ENCODE data around the gene SNRPD3. TPM values are rescaled to one million over a fixed set of nuclear protein-coding genes. Genes with fewer than 3 reads are reported as not detected.
A peak's percentile ranks its signal among the peaks of the same experiment; 100 is the strongest.

SNRPD3 gene
- total RNA-seq, 4 donors from 2014 or later: 107 to 176 (median 152) TPM

DNA sequence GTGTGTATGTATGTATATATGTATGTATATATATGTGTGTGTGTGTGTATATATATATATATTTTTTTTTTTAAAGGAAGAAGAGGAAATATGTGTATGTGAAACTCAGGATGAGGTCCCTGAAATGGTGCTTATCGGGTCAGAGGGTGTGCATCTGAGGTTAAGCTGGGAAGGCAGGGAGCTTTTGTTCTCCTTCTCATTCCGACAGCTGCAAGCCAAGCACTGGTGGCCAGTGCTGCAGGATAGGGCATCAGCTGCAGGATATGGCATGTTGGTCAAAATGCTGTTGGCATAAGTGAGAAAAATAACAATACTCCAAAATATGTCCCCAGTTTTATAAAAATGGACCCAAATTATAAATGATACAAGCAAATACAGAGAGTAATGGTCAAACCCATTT, 7.4 kb downstream of the SNRPD3 start:
- TF ChIP-seq POLR2A (IDR thresholded peaks at IDR 0.05): no peak
- TF ChIP-seq, protein P1, sequence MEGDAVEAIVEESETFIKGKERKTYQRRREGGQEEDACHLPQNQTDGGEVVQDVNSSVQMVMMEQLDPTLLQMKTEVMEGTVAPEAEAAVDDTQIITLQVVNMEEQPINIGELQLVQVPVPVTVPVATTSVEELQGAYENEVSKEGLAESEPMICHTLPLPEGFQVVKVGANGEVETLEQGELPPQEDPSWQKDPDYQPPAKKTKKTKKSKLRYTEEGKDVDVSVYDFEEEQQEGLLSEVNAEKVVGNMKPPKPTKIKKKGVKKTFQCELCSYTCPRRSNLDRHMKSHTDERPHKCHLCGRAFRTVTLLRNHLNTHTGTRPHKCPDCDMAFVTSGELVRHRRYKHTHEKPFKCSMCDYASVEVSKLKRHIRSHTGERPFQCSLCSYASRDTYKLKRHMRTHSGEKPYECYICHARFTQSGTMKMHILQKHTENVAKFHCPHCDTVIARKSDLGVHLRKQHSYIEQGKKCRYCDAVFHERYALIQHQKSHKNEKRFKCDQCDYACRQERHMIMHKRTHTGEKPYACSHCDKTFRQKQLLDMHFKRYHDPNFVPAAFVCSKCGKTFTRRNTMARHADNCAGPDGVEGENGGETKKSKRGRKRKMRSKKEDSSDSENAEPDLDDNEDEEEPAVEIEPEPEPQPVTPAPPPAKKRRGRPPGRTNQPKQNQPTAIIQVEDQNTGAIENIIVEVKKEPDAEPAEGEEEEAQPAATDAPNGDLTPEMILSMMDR (IDR thresholded peaks at IDR 0.05): no peak
- H3K27ac ChIP-seq: no peak overlapping the region
- intact Hi-C loops (cut with DNase I): no loop called here
- DNase-seq: no peak
- H3K27me3 ChIP-seq: no peaks in the 10 kb centered on the region
- WGBS, 2 donors: 82 to 86% methylated on average over 2 of the region's 2 CpGs
- peaks cover 0 to 90% (median 16%) of the 10 kb centered on the region in 3 donors for H3K36me3 ChIP-seq
- no peak overlapping the region for H3K4me3 ChIP-seq
- H3K4me1 ChIP-seq: peaks cover 0 to 64% (median 13%) of the 10 kb centered on the region in 3 donors
- no peaks in the 10 kb centered on the region for H3K9me3 ChIP-seq

DNA sequence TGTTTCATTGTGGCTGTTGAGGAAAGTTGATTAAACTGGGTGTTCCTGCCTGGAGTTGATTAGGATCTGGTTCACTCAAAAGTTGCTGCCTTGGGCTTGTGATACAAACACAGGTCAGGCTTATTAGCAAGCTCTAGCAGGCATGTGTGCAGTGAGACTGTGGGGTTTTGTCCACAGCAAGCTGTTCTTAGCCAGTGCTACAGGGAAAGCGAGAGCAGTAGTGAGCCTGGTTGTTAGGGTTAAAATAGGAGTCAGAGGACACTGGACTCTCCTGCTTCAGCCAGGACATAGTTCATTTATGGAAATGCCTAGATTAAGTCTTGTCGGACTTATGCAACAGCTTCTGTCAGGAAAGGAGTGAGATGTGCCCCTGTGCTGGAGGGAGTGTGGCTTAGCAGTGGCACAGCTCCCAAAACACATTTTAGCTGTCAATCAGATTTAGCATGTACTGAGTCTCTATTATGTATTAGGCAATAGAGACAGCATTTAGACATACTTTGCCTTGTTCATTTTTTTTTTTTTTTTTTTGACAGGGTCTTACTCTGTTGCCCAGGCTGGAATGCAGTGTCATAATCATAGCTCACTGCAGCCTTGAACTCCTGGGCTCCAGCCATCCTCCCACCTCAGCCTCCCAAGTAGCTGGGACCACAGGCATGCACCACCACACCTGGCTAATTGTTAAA, 8.7 kb downstream of the SNRPD3 start:
- WGBS, 2 donors: 44 to 58% methylated on average over 2 of the region's 2 CpGs
- Histone ChIP-seq H3K27me3 (no peaks in the 10 kb centered on the region), H3K9me3 (no peaks in the 10 kb centered on the region), H3K36me3 (peaks cover 2 to 90% (median 24%) of the 10 kb centered on the region in 3 donors), H3K4me1 (peaks cover 0 to 52% (median 13%) of the 10 kb centered on the region in 3 donors), H3K27ac (peak overlapping the region in 3 of 4 donors; percentile 45 to 63 (median 47)), H3K4me3 (no peak overlapping the region)
- TF ChIP-seq, protein P1 (IDR thresholded peaks at IDR 0.05): no peak
- no peak for TF ChIP-seq POLR2A (IDR thresholded peaks at IDR 0.05)
- intact Hi-C loops (cut with DNase I): no loop called here
- DNase-seq: no peak

DNA sequence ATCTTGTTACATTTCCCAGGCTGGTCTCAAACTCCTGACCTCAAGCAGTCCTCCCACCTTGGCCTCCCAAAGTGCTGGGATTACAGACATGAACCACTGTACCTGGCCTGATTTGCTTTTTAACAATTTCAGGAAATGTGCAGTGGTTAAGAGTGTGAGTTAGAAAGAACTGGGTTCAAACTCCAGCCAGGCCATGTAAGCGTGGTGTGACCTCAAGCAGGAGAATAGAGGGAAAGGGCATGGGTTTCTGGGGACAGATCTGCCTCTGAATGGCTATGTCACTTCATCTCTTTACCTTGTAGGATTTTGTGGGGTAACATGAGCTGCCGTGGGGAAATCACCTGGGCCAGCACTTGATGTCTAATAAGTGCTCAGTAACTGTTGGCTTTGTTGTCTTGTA, 9.3 kb downstream of the SNRPD3 start:
- Histone ChIP-seq H3K9me3 (no peaks in the 10 kb centered on the region), H3K27ac (peak overlapping the region in 1 of 4 donors; percentile 18), H3K4me3 (no peak overlapping the region), H3K4me1 (peaks cover 0 to 50% (median 13%) of the 10 kb centered on the region in 3 donors), H3K27me3 (no peaks in the 10 kb centered on the region), H3K36me3 (peaks cover 6 to 90% (median 27%) of the 10 kb centered on the region in 3 donors)
- no peak for TF ChIP-seq POLR2A (IDR thresholded peaks at IDR 0.05)
- TF ChIP-seq, protein P1 (IDR thresholded peaks at IDR 0.05): no peak
- no peak for DNase-seq
- WGBS, 2 donors: 80 to 92% methylated on average over 2 of the region's 2 CpGs
- intact Hi-C loops (cut with DNase I): no loop called here

DNA sequence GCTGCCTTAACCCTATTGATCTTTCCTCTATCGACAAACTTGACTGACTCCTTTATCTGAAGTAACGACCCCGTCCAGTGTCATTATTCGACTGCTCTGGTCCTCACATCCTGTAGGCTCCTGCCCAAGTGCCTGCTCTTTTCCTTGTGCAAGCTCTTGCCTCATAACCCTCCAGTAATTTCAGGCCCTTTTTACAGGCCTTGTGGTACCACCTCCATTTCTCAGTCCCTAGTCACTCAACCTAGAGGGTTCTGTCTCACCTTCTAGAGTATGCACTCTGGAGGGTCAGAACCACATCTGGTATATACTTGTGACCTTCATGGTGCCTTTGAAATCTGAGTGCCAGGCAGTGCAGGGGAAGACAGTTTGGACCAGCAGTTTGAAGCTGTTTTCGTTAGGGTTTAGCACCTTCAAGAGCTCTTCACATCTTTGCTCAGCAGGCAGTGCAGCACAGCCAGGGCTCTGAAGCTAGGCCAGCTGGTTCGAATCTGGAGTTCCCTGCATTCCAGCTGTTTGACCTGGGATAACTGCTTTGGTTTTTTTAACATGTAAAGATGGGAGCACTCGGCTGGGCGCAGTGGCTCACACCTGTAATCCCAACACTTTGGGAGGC, 11.2 kb downstream of the SNRPD3 start:
- 67 to 78% methylated on average over 4 to 8 of the region's 8 CpGs for WGBS, 2 donors

More for the DNA sequence above, 11.2 kb downstream of the SNRPD3 start:
- DNase-seq: no peak
- intact Hi-C loops (cut with DNase I): no loop called here
- TF ChIP-seq, protein P1 (IDR thresholded peaks at IDR 0.05): no peak
- TF ChIP-seq POLR2A (IDR thresholded peaks at IDR 0.05): no peak
- H3K27me3 ChIP-seq: no peaks in the 10 kb centered on the region
- peaks cover 14 to 90% (median 31%) of the 10 kb centered on the region in 3 donors for H3K36me3 ChIP-seq
- H3K4me3 ChIP-seq: no peak overlapping the region
- no peak overlapping the region for H3K27ac ChIP-seq
- no peaks in the 10 kb centered on the region for H3K9me3 ChIP-seq
- peaks cover 0 to 50% (median 13%) of the 10 kb centered on the region in 3 donors for H3K4me1 ChIP-seq
